HG02981 (cell line): ENCODE data around the gene SPOUT1.

Experiments
- ATAC-seq: cut with Tn5 transposase; IDR thresholded peaks from one replicate; pipeline ENCODE4 v1.9.1; 2021; ENCODE audit warnings: mild to moderate bottlenecking, moderate library complexity; ENCODE audit not compliant: unreplicated experiment

The SPOUT1 gene

GRCh38 chr9:128773049-128773448 lies 56.5 kb downstream of the SPOUT1 start:
- ATAC-seq, result no peak

GRCh38 chr9:128771745-128772519 lies 57.7 kb downstream of the SPOUT1 start, which contains the start of gene ZER1:
Gene ZER1 (minus strand): TSS chr9:128771927. CDS start chr9:128755565, 16,362 bp downstream.
- peak; percentile 80 for ATAC-seq

GRCh38 chr9:128771094-128771721 lies 58.4 kb downstream of the SPOUT1 start:
- peak; percentile 31 for ATAC-seq

GRCh38 chr9:128770286-128771030 lies 59.1 kb downstream of the SPOUT1 start:
- no peak for ATAC-seq
